Kidney epithelial cell (primary cell): ENCODE data around the gene ELOB. TPM values are rescaled to one million over a fixed set of nuclear protein-coding genes. Genes with fewer than 3 reads are reported as not detected.

Experiments used
- DNase-seq: peaks from one replicate; pipeline ENCODE4 v3.0.0-alpha.2; 2010; ENCODE audit warnings: low read depth
- H3K27me3 ChIP-seq: 2 replicates; pipeline ENCODE4 v1.6.0; 2011; ENCODE audit warnings: low read length; ENCODE audit not compliant: control insufficient read depth, insufficient read depth
- H3K36me3 ChIP-seq: 2 replicates; pipeline ENCODE4 v1.5.1; 2011; ENCODE audit warnings: low read length; ENCODE audit not compliant: control insufficient read depth, insufficient read depth
- H3K4me3 ChIP-seq: 2 replicates; pipeline ENCODE4 v1.5.1; 2011; ENCODE audit warnings: low read depth, mild to moderate bottlenecking, control low read depth, low read length
- total RNA-seq: library from RNA; depleted of rRNA; stranded (reverse); fragments of >200 nt; gene quantifications from 2 replicates; pipeline ENCODE4 v1.2.3, GENCODE V29; 2015
- TF ChIP-seq, protein P1 (sequence below): IDR thresholded peaks from 2 replicates; pipeline ENCODE4 v1.5.1; 2011; ENCODE audit warnings: mild to moderate bottlenecking, moderate library complexity, low read length, control low read depth, inconsistent platforms; ENCODE audit not compliant: insufficient read depth, poor library complexity, severe bottlenecking

ELOB gene
- total RNA-seq, 1 donor from 2014 or later, result 714 TPM

DNA sequence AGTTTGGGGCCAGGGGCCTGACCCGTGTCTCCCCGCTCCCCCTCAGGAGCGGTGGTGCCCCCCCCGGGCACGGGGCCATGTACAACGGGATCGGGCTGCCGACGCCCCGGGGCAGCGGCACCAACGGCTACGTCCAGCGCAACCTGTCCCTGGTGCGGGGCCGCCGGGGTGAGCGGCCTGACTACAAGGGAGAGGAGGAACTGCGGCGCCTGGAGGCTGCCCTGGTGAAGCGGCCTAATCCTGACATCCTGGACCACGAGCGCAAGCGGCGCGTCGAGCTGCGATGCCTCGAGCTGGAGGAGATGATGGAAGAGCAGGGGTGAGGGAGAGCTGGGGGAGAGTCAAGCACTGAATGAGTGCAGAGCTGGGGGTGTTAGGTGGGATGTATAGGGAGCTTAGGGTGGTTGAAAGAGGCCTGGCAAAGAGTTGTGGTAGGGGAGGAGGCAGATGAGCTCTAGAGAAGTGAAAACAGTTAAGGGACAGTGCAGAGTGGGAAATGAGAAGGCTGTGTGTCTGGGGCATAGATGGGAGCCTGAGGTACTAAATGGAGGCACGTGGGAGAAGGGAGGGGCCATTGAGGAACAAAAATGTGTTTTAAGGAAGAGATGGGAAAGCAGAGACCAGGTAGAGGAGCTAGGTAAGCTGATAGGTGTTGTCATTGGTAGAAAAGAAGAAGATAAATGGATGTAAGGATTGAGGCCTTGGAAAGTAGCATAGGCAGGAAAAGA is 20.6 kb downstream of the ELOB start:
- Histone ChIP-seq H3K4me3 (no peak overlapping the region), H3K36me3 (peaks cover 7% of the 10 kb centered on the region), H3K27me3 (no peaks in the 10 kb centered on the region)
- no peak for DNase-seq
- TF ChIP-seq, protein P1, sequence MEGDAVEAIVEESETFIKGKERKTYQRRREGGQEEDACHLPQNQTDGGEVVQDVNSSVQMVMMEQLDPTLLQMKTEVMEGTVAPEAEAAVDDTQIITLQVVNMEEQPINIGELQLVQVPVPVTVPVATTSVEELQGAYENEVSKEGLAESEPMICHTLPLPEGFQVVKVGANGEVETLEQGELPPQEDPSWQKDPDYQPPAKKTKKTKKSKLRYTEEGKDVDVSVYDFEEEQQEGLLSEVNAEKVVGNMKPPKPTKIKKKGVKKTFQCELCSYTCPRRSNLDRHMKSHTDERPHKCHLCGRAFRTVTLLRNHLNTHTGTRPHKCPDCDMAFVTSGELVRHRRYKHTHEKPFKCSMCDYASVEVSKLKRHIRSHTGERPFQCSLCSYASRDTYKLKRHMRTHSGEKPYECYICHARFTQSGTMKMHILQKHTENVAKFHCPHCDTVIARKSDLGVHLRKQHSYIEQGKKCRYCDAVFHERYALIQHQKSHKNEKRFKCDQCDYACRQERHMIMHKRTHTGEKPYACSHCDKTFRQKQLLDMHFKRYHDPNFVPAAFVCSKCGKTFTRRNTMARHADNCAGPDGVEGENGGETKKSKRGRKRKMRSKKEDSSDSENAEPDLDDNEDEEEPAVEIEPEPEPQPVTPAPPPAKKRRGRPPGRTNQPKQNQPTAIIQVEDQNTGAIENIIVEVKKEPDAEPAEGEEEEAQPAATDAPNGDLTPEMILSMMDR, result no peak

DNA sequence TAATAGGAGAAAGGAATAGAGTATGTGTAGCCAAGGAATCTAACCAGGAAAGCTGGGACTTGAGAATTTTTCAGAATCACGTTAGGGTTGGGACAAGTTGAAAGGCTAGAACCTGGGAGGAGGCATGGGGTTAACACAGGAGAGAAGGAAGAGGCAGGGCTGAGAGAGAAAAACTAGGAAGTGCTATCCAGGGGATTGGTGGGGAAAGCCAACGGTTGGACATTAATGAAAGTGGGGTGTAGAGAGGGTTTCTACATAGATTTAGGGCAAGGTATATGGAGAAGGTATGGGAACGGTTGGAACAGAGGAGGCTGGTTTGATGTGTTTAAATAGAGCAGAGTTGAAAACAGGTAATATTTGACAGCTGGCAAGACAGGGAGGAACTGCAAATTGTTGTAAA is 21.9 kb downstream of the ELOB start:
- Histone ChIP-seq H3K27me3 (no peaks in the 10 kb centered on the region), H3K36me3 (peaks cover 6% of the 10 kb centered on the region), H3K4me3 (no peak overlapping the region)
- TF ChIP-seq, protein P1, result no peak
- no peak for DNase-seq

- Histone ChIP-seq H3K27me3 (no peaks in the 10 kb centered on the region), H3K4me3 (peak overlapping the region; percentile 55), H3K36me3 (peaks cover 3% of the 10 kb centered on the region)
- DNase-seq, result no peak
- TF ChIP-seq, protein P1, result no peak
Observed at GRCh38 chr16:2753733-2754020, 23.4 kb downstream of the ELOB start.

DNA sequence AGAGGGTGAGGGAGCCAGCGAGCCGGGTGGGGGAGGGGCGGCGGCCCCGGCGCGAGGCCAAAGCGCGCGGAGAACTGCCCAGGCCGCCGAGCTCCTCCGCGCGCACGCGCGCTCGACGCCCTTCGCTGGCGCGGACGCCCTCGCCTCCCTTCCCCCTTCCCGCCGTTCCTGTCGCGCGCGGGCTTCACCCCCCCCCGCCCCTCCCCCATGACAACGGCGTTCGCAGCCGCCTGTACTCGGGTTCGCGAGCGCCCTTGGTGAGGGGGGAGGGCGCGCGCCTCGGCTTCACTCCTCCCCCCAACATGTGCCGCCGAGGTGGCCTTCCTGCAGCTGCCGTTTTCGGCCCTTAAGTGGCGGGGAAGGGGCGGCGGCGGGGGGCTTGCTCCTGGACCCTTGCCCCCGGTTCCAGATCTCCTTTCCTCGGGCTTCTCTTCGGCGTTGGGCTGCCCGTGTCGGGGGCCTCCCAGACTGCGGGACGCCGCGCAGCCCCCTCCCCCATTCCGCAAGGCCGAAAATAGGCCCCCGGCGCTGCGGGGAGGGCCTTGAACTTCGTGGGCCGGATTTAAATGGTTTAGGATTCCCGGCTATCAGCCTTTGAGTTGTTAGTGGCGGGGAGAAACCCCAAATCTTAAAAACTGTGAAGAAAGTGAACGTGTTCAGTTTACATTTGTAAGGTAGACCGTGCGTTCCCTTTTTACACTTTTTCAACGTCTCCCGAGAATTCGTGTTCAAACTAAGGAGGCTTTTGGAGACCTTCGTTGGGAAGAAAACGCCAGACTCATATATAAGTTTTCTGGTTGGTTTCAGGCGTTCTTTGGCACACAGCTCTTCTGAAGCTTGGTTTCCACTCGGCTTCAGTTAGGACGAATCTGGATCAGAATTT is 24.0 kb downstream of the ELOB start:
- TF ChIP-seq, protein P1, result no peak
- H3K36me3 ChIP-seq, result peaks cover 3% of the 10 kb centered on the region
- no peaks in the 10 kb centered on the region for H3K27me3 ChIP-seq
- no peak for DNase-seq
- H3K4me3 ChIP-seq, result peak overlapping the region; percentile 55

DNA sequence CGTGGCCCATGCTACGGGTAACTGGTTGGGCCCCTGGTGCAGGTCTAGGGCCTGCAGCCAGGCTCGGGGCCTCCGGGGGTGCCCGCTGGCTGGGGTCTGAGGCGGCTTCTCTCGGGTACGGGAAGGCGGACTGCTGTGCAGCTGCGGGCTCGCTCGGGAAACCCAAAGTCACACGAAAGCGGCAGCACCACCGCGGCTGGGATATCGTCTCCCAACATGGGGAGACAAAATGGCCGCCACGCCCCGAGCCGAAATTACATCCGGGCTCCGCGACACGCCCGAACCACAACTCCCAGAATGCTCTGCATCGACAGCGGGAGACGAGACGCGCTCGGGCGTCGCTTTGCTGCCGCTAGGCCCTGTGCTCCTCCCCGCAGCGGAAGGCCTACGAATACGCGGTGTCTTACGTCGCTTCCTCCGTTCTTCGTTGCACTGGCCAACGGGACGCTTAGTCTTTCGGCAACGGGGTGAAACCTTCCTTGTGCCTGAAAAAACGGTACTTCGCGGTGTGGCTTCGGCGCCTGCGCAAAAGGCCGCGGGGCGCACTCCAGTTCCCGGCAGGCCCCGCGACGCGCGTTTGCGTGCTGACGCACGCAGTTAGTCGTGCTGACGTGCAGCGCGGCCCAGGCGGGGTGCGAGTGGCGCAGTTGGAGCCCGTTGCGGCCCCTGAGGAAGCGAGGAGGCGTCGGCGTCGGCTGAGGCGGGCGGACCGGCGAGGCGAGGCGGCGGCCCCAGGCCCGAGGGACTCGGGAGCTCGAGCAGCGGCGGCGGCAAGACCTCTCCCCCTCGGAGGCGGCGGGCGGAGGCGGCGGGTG is 24.8 kb downstream of the ELOB start, which contains the start of gene SRRM2:
Gene SRRM2 (plus strand): TSS at position 604 of the 815 bp plus-strand sequence. CDS start 3,727 bp downstream, outside the sequence.
- Histone ChIP-seq H3K36me3 (no peaks in the 10 kb centered on the region), H3K4me3 (peak within 1 kb of the TSS; percentile 55), H3K27me3 (no peaks in the 10 kb centered on the region)
- peak; percentile 74 for DNase-seq
- TF ChIP-seq, protein P1, result no peak
